ENCODE data around the gene DYSF.
A peak's percentile ranks its signal among the peaks of the same experiment; 100 is the strongest.
"Not testable (repeated sequence)": the region's sequence is repeated elsewhere in the genome, so short reads cannot be mapped to it uniquely, and the experiment has no call there.

DYSF gene

GRCh38 chr2:71472019-71472418 is 18.7 kb downstream of the DYSF start:
- DNase-seq (ENCODE audit: low read depth), result no peak

DNA sequence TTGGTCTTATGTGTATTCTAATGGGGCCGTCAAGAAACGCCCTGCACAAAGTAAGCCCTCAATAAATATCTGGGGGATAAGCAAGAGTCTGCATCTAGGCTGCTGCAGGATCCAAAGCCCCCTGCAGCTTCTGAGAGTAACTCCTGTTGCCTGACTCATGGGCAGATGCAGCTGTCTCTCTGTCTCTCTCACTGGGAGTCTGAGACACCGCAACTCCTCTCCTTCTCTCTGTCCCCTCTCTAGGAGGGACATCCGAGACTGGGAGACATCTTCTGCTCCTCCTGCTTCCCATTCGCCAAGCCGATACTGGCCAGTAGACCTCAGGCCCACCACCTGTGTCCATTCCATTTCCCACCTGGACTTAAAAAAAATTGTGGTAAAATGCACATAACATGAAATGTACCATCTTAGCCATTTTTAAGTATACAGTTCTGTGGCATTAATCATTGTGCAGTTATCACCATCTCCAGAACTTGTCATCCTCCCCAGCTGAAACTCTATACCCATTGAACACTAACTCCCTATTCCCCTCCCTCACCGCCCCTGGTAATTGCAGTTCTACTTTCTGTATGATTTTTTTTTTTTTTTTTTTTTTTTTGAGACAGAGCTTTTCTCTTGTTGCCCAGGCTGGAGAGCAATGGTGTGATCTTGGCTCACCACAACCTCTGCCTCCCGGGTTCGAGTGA is 20.1 kb downstream of the DYSF start:
- DNase-seq (ENCODE audit: low read depth), result no peak

DNA sequence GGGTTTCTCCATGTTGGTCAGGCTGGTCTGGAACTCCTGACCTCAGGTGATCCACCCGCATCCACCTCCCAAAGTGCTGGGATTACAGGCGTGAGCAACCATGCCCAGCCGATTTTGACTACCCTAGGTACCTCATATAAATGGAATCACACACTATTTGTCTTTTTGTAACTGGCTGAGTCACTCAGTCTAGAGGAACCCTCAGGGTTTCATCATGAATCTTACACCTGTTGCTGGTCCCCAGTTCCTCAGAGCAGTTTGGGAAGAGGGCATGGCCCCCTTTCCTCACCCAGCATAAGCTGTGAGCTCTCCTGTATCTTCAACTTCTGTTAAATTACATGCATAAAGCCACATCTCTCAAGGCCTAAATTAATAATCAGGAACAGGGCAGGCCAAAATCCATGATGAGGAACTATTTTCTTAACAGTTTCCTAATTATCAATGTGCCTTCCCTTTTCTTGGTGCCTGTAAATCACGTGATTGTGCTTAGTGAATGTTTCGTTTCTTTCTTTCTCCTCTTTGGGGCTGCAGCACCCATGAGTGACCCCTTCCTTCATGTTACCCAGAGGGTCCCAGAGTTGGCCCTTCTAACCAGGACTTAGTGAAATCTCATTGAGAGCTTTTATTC is 20.9 kb downstream of the DYSF start:
- no peak for DNase-seq (ENCODE audit: low read depth)

GRCh38 chr2:71474744-71475397 is 21.5 kb downstream of the DYSF start:
- no peak for DNase-seq (ENCODE audit: low read depth)

GRCh38 chr2:71476495-71476894 is 23.1 kb downstream of the DYSF start:
- no peak for DNase-seq (ENCODE audit: low read depth)

- peak; percentile 41 for DNase-seq (ENCODE audit: low read depth)
These were observed 23.9 kb downstream of the DYSF start for GRCh38 chr2:71477231-71477691.

DNA sequence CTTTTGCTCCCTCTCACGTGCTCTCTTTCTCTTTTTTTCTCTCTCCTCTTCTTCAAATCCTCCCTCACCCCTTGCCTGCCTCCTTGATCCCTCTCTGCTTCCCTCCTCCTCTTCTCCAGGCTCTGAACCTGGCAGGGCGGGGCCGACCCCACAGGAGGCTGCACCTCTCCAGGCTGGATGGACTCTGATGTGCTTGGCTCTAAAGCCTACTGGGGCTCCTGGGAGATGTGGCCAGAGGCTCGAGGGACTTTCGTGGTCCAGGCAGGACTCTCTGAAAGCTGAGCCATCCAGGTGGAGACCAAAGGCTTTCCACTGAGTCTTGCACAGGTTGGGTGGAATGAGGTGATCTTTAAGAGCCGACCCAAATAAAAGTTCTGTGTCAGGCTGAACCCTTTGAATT is 25.4 kb downstream of the DYSF start:
- DNase-seq (ENCODE audit: low read depth), result no peak

DNA sequence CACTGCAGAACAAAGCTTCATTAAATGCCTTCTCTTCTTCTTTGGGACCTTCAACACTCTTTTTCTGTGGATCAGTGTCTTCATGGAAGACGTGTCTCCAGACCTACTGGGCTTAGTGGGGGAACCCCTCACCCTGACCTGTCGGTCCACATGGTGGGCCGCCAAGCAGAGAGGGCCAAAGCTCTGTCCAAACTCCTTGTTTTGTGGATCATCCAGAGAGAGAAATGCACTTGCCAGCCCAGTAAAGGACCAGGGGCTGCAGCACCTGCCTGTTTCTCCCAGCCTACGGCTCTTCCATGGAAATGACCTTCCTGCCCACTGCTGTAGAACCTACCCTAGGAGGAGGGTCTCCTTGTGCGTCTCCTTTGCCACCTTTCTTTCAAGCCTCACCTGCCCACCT is 25.9 kb downstream of the DYSF start:
- no peak for DNase-seq (ENCODE audit: low read depth)

DNA sequence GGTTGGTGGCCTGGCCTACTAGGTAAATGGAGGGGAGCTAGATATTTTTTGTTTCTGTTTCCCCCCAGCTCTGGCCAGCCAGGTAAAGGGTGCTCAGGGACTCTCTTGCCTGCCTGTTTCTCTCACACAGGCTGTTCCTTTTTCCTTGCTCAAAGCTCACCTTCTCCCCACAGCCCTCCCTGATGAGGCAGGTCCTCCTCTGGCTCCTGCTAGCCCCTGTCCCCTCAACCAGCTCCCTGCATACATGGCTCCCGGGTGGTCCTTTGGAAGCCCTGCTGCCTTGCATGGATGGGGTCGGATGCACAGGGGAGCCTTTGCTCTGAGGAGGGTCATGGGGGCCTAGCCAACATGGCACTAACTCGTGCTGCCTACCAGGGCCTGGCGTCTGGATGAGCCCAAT is 27.8 kb downstream of the DYSF start:
- DNase-seq (ENCODE audit: low read depth), result no peak

GRCh38 chr2:71482055-71482454 is 28.7 kb downstream of the DYSF start:
- DNase-seq (ENCODE audit: low read depth), result no peak

GRCh38 chr2:71483246-71483645 is 29.9 kb downstream of the DYSF start:
- DNase-seq (ENCODE audit: low read depth), result no peak

- no peak for DNase-seq (ENCODE audit: low read depth)
These were observed 31.0 kb downstream of the DYSF start for GRCh38 chr2:71484354-71484753.

- DNase-seq (ENCODE audit: low read depth), result no peak
These were observed 33.7 kb downstream of the DYSF start for GRCh38 chr2:71486881-71487640.

DNA sequence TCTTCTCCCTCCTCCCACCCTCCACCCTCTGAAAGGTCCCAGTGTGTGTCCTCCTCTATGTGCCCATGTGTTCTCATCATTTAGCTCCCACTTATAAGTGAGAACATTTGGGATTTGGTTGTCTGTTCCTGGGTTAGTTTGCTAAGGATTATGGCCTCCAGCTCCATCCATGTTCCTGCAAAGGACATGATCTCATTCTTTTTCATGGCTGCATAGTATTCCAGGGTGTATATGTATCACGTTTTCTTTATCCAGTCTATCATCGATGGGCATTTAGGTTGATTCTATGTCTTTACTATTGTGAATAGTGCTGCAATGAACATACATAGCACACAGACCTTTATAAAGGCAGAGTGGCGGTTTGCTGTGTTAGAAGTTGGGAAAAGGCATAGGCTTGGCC is 38.2 kb downstream of the DYSF start:
- not testable (repeated sequence) for DNase-seq (ENCODE audit: low read depth)

GRCh38 chr2:71492112-71492511 is 38.8 kb downstream of the DYSF start:
- no peak for DNase-seq (ENCODE audit: low read depth)

GRCh38 chr2:71494091-71494490 is 40.7 kb downstream of the DYSF start:
- DNase-seq (ENCODE audit: low read depth), result no peak

DNA sequence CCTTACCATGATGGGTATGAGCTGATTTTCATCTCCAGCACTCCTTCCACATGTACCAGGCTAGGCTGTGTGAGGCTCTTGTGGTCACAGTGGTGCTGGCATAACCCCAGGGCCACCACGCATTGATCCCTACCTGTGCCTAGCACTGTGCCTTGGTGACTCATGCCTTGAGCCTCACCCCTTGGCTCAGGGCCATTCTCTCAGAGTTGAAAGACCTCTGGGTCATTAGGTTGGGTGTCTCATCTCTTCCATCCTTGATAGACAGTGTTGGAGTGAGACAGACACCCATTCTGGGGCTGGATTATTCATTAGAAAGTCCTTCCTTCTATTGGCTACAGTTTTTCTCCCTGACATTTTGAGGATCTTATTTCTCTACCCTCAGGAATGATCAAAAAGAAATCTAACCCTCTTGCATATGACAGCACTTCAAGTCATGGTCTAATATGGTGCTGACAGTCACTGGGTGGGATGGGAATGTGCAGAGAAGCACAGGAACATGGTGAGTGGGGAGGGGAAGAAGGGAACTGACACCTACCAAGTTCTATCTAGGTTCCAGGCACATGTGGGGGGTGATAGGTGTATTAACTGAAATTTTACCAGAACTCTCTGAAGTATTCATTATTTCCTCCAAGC is 41.3 kb downstream of the DYSF start:
- no peak for DNase-seq (ENCODE audit: low read depth)

- no peak for DNase-seq (ENCODE audit: low read depth)
These were observed 42.9 kb downstream of the DYSF start for GRCh38 chr2:71496156-71496770.

DNA sequence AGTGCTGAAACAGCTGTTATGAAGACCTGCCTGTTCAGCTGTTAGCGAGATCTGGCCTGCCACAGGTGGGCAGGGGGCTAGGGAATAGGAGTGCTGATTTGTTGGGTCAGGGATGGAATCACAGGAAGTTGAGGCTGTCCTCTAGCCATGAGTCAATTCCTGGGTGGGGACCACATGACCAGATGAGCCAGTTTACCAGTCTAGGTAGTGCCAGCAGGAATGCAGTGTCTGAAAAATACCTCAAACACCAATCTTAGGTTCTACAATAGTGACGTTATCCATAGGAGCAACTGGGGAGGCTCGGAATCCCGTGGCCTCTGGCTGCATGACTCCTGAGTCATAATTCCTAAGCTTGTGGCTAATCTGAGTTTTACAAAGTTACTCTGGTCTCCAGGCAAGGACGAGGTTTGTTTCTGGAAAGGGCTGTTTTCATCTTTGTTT is 44.9 kb downstream of the DYSF start:
- peak; percentile 92 for DNase-seq (ENCODE audit: low read depth)

DNA sequence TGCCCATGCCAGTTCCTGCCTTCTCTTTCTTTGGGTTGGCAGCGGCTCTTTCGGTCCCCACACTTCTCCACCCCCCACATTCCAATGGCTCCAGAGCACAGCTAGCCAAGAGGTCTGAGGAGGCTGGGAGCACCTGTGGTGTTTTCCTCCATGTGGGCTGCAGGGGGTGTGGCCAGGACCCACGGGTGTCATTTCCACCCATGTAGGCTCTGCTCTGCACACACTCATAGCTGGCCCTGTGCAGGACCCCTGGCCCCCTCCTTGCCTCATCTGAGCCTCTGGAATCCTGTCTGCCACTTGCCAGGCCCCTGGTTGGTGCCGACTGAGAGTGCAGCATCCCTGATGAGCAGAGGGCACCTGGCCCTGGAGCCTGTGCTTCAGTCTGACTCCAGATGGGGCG is 46.3 kb downstream of the DYSF start:
- DNase-seq (ENCODE audit: low read depth), result no peak

- DNase-seq (ENCODE audit: low read depth), result no peak
These were observed 47.2 kb downstream of the DYSF start for GRCh38 chr2:71500426-71501079.
